ENCODE results near the gene ITPKB.

ITPKB gene

GRCh38 chr1:226733304-226733703, 5.8 kb downstream of the ITPKB start:
- Histone ChIP-seq H3K27ac (ENCODE audit: low read depth, low read length) (peak overlapping the region; percentile 50), H3K4me3 (ENCODE audit: low read depth in 1 of 5, low read length in 5 of 5) (peak overlapping the region in 4 of 5 donors; percentile 46 to 93 (median 90)), H3K4me1 (ENCODE audit: control insufficient read depth in 5 of 5, insufficient read depth in 5 of 5, low read length in 5 of 5) (peaks cover 9 to 75% (median 72%) of the 10 kb centered on the region in 5 donors), H3K9me3 (ENCODE audit: control insufficient read depth in 5 of 5, low read length in 5 of 5) (no peaks in the 10 kb centered on the region), H3K27me3 (ENCODE audit: control insufficient read depth in 5 of 5, insufficient read depth in 4 of 5, low read length in 5 of 5) (no peaks in the 10 kb centered on the region), H3K9ac (ENCODE audit: low read length in 5 of 5) (peak overlapping the region in 2 of 5 donors; percentile 40 to 71), H3K36me3 (ENCODE audit: control insufficient read depth in 5 of 5, insufficient read depth in 5 of 5, low read length in 5 of 5) (peaks cover 3 to 40% (median 26%) of the 10 kb centered on the region in 5 donors)

- H3K9ac ChIP-seq (ENCODE audit: low read length in 5 of 5): peak overlapping the region in 1 of 5 donors; percentile 7
- peaks cover 11 to 76% (median 73%) of the 10 kb centered on the region in 5 donors for H3K4me1 ChIP-seq (ENCODE audit: control insufficient read depth in 5 of 5, insufficient read depth in 5 of 5, low read length in 5 of 5)
- H3K36me3 ChIP-seq (ENCODE audit: control insufficient read depth in 5 of 5, insufficient read depth in 5 of 5, low read length in 5 of 5): peaks cover 3 to 40% (median 26%) of the 10 kb centered on the region in 5 donors
- H3K9me3 ChIP-seq (ENCODE audit: control insufficient read depth in 5 of 5, low read length in 5 of 5): no peaks in the 10 kb centered on the region
- peak overlapping the region in 4 of 5 donors; percentile 46 to 93 (median 90) for H3K4me3 ChIP-seq (ENCODE audit: low read depth in 1 of 5, low read length in 5 of 5)
- H3K27me3 ChIP-seq (ENCODE audit: control insufficient read depth in 5 of 5, insufficient read depth in 4 of 5, low read length in 5 of 5): no peaks in the 10 kb centered on the region
- peak overlapping the region; percentile 50 for H3K27ac ChIP-seq (ENCODE audit: low read depth, low read length)
Measured at GRCh38 chr1:226732856-226733291, 6.2 kb downstream of the ITPKB start.

GRCh38 chr1:226731257-226731893, 7.7 kb downstream of the ITPKB start:
- Histone ChIP-seq H3K36me3 (ENCODE audit: control insufficient read depth in 5 of 5, insufficient read depth in 5 of 5, low read length in 5 of 5) (peaks cover 3 to 36% (median 29%) of the 10 kb centered on the region in 5 donors), H3K4me3 (ENCODE audit: low read depth in 1 of 5, low read length in 5 of 5) (peak overlapping the region in 2 of 5 donors; percentile 10 to 28), H3K9me3 (ENCODE audit: control insufficient read depth in 5 of 5, low read length in 5 of 5) (no peaks in the 10 kb centered on the region), H3K27me3 (ENCODE audit: control insufficient read depth in 5 of 5, insufficient read depth in 4 of 5, low read length in 5 of 5) (no peaks in the 10 kb centered on the region), H3K27ac (ENCODE audit: low read depth, low read length) (peak overlapping the region; percentile 15), H3K9ac (ENCODE audit: low read length in 5 of 5) (no peak overlapping the region), H3K4me1 (ENCODE audit: control insufficient read depth in 5 of 5, insufficient read depth in 5 of 5, low read length in 5 of 5) (peaks cover 15 to 79% (median 70%) of the 10 kb centered on the region in 5 donors)

GRCh38 chr1:226730836-226731235, 8.2 kb downstream of the ITPKB start:
- H3K9ac ChIP-seq (ENCODE audit: low read length in 5 of 5): no peak overlapping the region
- H3K27ac ChIP-seq (ENCODE audit: low read depth, low read length): peak overlapping the region; percentile 15
- peaks cover 3 to 34% (median 27%) of the 10 kb centered on the region in 5 donors for H3K36me3 ChIP-seq (ENCODE audit: control insufficient read depth in 5 of 5, insufficient read depth in 5 of 5, low read length in 5 of 5)
- peaks cover 15 to 79% (median 65%) of the 10 kb centered on the region in 5 donors for H3K4me1 ChIP-seq (ENCODE audit: control insufficient read depth in 5 of 5, insufficient read depth in 5 of 5, low read length in 5 of 5)
- no peaks in the 10 kb centered on the region for H3K9me3 ChIP-seq (ENCODE audit: control insufficient read depth in 5 of 5, low read length in 5 of 5)
- no peak overlapping the region for H3K4me3 ChIP-seq (ENCODE audit: low read depth in 1 of 5, low read length in 5 of 5)
- H3K27me3 ChIP-seq (ENCODE audit: control insufficient read depth in 5 of 5, insufficient read depth in 4 of 5, low read length in 5 of 5): no peaks in the 10 kb centered on the region

- Histone ChIP-seq H3K4me1 (ENCODE audit: control insufficient read depth in 5 of 5, insufficient read depth in 5 of 5, low read length in 5 of 5) (peaks cover 16 to 79% (median 65%) of the 10 kb centered on the region in 5 donors), H3K27me3 (ENCODE audit: control insufficient read depth in 5 of 5, insufficient read depth in 4 of 5, low read length in 5 of 5) (no peaks in the 10 kb centered on the region), H3K4me3 (ENCODE audit: low read depth in 1 of 5, low read length in 5 of 5) (no peak overlapping the region), H3K27ac (ENCODE audit: low read depth, low read length) (peak overlapping the region; percentile 33), H3K9ac (ENCODE audit: low read length in 5 of 5) (no peak overlapping the region), H3K9me3 (ENCODE audit: control insufficient read depth in 5 of 5, low read length in 5 of 5) (no peaks in the 10 kb centered on the region), H3K36me3 (ENCODE audit: control insufficient read depth in 5 of 5, insufficient read depth in 5 of 5, low read length in 5 of 5) (peaks cover 0 to 29% (median 21%) of the 10 kb centered on the region in 5 donors)
Measured at GRCh38 chr1:226730071-226730470, 9.0 kb downstream of the ITPKB start.

GRCh38 chr1:226728448-226728847, 10.6 kb downstream of the ITPKB start:
- Histone ChIP-seq H3K27me3 (ENCODE audit: control insufficient read depth in 5 of 5, insufficient read depth in 4 of 5, low read length in 5 of 5) (no peaks in the 10 kb centered on the region), H3K27ac (ENCODE audit: low read depth, low read length) (peak overlapping the region; percentile 63), H3K9ac (ENCODE audit: low read length in 5 of 5) (no peak overlapping the region), H3K4me3 (ENCODE audit: low read depth in 1 of 5, low read length in 5 of 5) (peak overlapping the region in 2 of 5 donors; percentile 17 to 30), H3K36me3 (ENCODE audit: control insufficient read depth in 5 of 5, insufficient read depth in 5 of 5, low read length in 5 of 5) (peaks cover 0 to 21% (median 11%) of the 10 kb centered on the region in 5 donors), H3K9me3 (ENCODE audit: control insufficient read depth in 5 of 5, low read length in 5 of 5) (no peaks in the 10 kb centered on the region), H3K4me1 (ENCODE audit: control insufficient read depth in 5 of 5, insufficient read depth in 5 of 5, low read length in 5 of 5) (peaks cover 26 to 79% (median 65%) of the 10 kb centered on the region in 5 donors)

- Histone ChIP-seq H3K27ac (ENCODE audit: low read depth, low read length) (no peak overlapping the region), H3K9ac (ENCODE audit: low read length in 5 of 5) (no peak overlapping the region), H3K36me3 (ENCODE audit: control insufficient read depth in 5 of 5, insufficient read depth in 5 of 5, low read length in 5 of 5) (peaks cover 0 to 28% (median 17%) of the 10 kb centered on the region in 5 donors), H3K9me3 (ENCODE audit: control insufficient read depth in 5 of 5, low read length in 5 of 5) (no peaks in the 10 kb centered on the region), H3K4me3 (ENCODE audit: low read depth in 1 of 5, low read length in 5 of 5) (peak overlapping the region in 1 of 5 donors; percentile 7), H3K4me1 (ENCODE audit: control insufficient read depth in 5 of 5, insufficient read depth in 5 of 5, low read length in 5 of 5) (peaks cover 21 to 75% (median 65%) of the 10 kb centered on the region in 5 donors), H3K27me3 (ENCODE audit: control insufficient read depth in 5 of 5, insufficient read depth in 4 of 5, low read length in 5 of 5) (no peaks in the 10 kb centered on the region)
Measured at GRCh38 chr1:226725897-226726267, 13.2 kb downstream of the ITPKB start.

GRCh38 chr1:226723657-226724532, 15.2 kb downstream of the ITPKB start:
- H3K27me3 ChIP-seq (ENCODE audit: control insufficient read depth in 5 of 5, insufficient read depth in 4 of 5, low read length in 5 of 5): no peaks in the 10 kb centered on the region
- peaks cover 21 to 72% (median 58%) of the 10 kb centered on the region in 5 donors for H3K4me1 ChIP-seq (ENCODE audit: control insufficient read depth in 5 of 5, insufficient read depth in 5 of 5, low read length in 5 of 5)
- peak overlapping the region; percentile 50 for H3K27ac ChIP-seq (ENCODE audit: low read depth, low read length)
- H3K9ac ChIP-seq (ENCODE audit: low read length in 5 of 5): no peak overlapping the region
- H3K4me3 ChIP-seq (ENCODE audit: low read depth in 1 of 5, low read length in 5 of 5): peak overlapping the region in 2 of 5 donors; percentile 13 to 22
- H3K36me3 ChIP-seq (ENCODE audit: control insufficient read depth in 5 of 5, insufficient read depth in 5 of 5, low read length in 5 of 5): peaks cover 2 to 22% (median 17%) of the 10 kb centered on the region in 5 donors
- H3K9me3 ChIP-seq (ENCODE audit: control insufficient read depth in 5 of 5, low read length in 5 of 5): no peaks in the 10 kb centered on the region

- Histone ChIP-seq H3K36me3 (ENCODE audit: control insufficient read depth in 5 of 5, insufficient read depth in 5 of 5, low read length in 5 of 5) (peaks cover 0 to 19% (median 14%) of the 10 kb centered on the region in 5 donors), H3K27me3 (ENCODE audit: control insufficient read depth in 5 of 5, insufficient read depth in 4 of 5, low read length in 5 of 5) (no peaks in the 10 kb centered on the region), H3K4me3 (ENCODE audit: low read depth in 1 of 5, low read length in 5 of 5) (peak overlapping the region in 1 of 5 donors; percentile 22), H3K4me1 (ENCODE audit: control insufficient read depth in 5 of 5, insufficient read depth in 5 of 5, low read length in 5 of 5) (peaks cover 18 to 64% (median 50%) of the 10 kb centered on the region in 5 donors), H3K9me3 (ENCODE audit: control insufficient read depth in 5 of 5, low read length in 5 of 5) (no peaks in the 10 kb centered on the region), H3K27ac (ENCODE audit: low read depth, low read length) (peak overlapping the region; percentile 37), H3K9ac (ENCODE audit: low read length in 5 of 5) (no peak overlapping the region)
Measured at GRCh38 chr1:226722901-226723656, 16.0 kb downstream of the ITPKB start.

Data from subcutaneous abdominal adipose tissue (tissue), 5 donors.